ENCODE measurements around the gene RUNX1. TPM values are rescaled to one million over a fixed set of nuclear protein-coding genes. Genes with fewer than 3 reads are reported as not detected.
A peak's percentile ranks its signal among the peaks of the same experiment; 100 is the strongest.

RUNX1 gene
- total RNA-seq, 1 donor from 2014 or later: 121 TPM

GRCh38 chr21:34936371-34936789 lies 112.7 kb downstream of the RUNX1 start:
- DNase-seq (ENCODE audit: low spot score): no peak
- intact Hi-C loops (cut with micrococcal nuclease): loop anchor here (2.0 to 5.0 kb wide), 2 partner anchors 86 to 112 kb away; partner anchors contain the start of gene RUNX1
- no peaks in the 10 kb centered on the region for H3K9me3 Mint-ChIP-seq
- H3K27me3 Mint-ChIP-seq (ENCODE audit: low read depth): no peaks in the 10 kb centered on the region
- peaks cover 92% of the 10 kb centered on the region for H3K4me1 Mint-ChIP-seq (ENCODE audit: low read depth)
- peak overlapping the region; percentile 51 for H3K4me3 Mint-ChIP-seq (ENCODE audit: low read depth)
- H3K27ac Mint-ChIP-seq: peak overlapping the region; percentile 91
- peaks cover 19% of the 10 kb centered on the region for H3K36me3 Mint-ChIP-seq (ENCODE audit: low read depth)

- H3K36me3 Mint-ChIP-seq (ENCODE audit: low read depth): peaks cover 16% of the 10 kb centered on the region
- H3K4me3 Mint-ChIP-seq (ENCODE audit: low read depth): peak overlapping the region; percentile 51
- no peaks in the 10 kb centered on the region for H3K27me3 Mint-ChIP-seq (ENCODE audit: low read depth)
- H3K9me3 Mint-ChIP-seq: no peaks in the 10 kb centered on the region
- no peak for DNase-seq (ENCODE audit: low spot score)
- H3K27ac Mint-ChIP-seq: peak overlapping the region; percentile 91
- peaks cover 88% of the 10 kb centered on the region for H3K4me1 Mint-ChIP-seq (ENCODE audit: low read depth)
- intact Hi-C loops (cut with micrococcal nuclease): loop anchor here (1.0 to 5.0 kb wide), 5 partner anchors 9 to 113 kb away; partner anchors contain the start of gene RUNX1
Measured at GRCh38 chr21:34935898-34936297, 113.2 kb downstream of the RUNX1 start.

DNA sequence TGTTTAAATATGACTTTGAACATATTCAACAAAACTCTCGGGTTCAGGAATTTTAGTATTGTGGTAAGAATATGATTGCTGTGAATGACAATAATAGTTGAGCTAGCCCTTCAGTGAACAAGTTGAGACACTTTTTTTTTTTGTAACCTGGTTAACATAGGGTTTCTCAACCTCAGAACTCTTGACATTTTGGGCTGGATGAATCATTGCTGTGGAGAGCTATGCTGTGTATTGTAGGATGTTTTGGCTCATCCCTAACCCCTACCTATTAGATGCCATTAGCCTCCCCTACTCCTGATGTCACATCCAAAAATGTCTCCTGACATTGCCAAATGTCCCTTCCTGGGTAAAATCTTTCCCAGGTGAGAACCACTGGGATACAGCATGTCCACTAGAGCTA lies 113.7 kb downstream of the RUNX1 start:
- no peak for DNase-seq (ENCODE audit: low spot score)
- H3K36me3 Mint-ChIP-seq (ENCODE audit: low read depth): peaks cover 19% of the 10 kb centered on the region

GRCh38 chr21:34934350-34934749 lies 114.8 kb downstream of the RUNX1 start:
- intact Hi-C loops (cut with micrococcal nuclease): loop anchor here (2.0 to 5.0 kb wide), 3 partner anchors 33 to 48 kb away; no protein-coding TSS in a partner anchor
- Mint-ChIP-seq H3K4me1 (ENCODE audit: low read depth) (peaks cover 82% of the 10 kb centered on the region), H3K27ac (peak overlapping the region; percentile 91), H3K36me3 (ENCODE audit: low read depth) (peaks cover 19% of the 10 kb centered on the region), H3K9me3 (no peaks in the 10 kb centered on the region), H3K27me3 (ENCODE audit: low read depth) (no peaks in the 10 kb centered on the region), H3K4me3 (ENCODE audit: low read depth) (peak overlapping the region; percentile 72)
- no peak for DNase-seq (ENCODE audit: low spot score)

More for the DNA sequence above, 113.7 kb downstream of the RUNX1 start:
- H3K4me1 Mint-ChIP-seq (ENCODE audit: low read depth): peaks cover 88% of the 10 kb centered on the region
- no peaks in the 10 kb centered on the region for H3K27me3 Mint-ChIP-seq (ENCODE audit: low read depth)
- H3K27ac Mint-ChIP-seq: peak overlapping the region; percentile 91
- peak overlapping the region; percentile 51 for H3K4me3 Mint-ChIP-seq (ENCODE audit: low read depth)
- intact Hi-C loops (cut with micrococcal nuclease): loop anchor here (1.0 to 5.0 kb wide), 4 partner anchors 10 to 87 kb away; no protein-coding TSS in a partner anchor
- H3K9me3 Mint-ChIP-seq: no peaks in the 10 kb centered on the region

DNA sequence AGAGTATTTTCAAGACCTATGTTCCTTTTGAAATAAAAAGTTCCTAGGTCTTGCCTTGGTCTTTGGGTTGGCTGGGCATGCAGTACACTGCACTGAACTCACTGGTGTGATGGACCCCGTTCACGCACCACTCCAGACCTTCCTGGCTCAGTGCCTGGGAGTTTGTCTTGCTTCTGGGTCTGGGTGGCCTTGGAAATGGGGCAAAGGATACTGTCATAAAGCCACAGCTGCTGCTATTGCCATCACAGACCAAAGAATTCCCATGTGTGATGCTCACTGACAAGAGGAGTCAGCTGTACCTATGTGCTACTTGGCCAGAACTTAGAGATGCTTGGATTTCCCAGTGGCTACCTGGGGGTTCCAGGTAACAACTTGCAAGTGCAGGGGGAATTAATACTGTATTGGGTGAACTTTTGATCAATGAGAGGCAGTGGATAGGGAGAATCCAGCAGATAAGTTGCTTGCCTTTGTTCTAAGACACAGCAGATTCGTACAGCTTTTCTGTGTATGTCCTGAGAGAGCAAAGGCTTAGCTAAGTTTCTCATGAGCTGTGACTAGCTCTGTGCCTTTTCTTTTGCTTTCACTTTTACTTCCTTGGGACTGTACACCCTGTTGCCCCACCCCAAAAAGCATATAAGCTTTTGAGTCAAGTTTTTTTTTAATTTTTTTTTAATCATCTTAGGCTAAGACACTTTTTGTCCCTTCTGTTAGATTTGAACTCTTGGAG lies 115.3 kb downstream of the RUNX1 start:
- Mint-ChIP-seq H3K4me3 (ENCODE audit: low read depth) (peak overlapping the region; percentile 72), H3K27me3 (ENCODE audit: low read depth) (no peaks in the 10 kb centered on the region), H3K4me1 (ENCODE audit: low read depth) (peaks cover 83% of the 10 kb centered on the region), H3K36me3 (ENCODE audit: low read depth) (peaks cover 25% of the 10 kb centered on the region), H3K27ac (peak overlapping the region; percentile 91), H3K9me3 (no peaks in the 10 kb centered on the region)
- intact Hi-C loops (cut with micrococcal nuclease): loop anchor here (2.0 to 5.0 kb wide), 3 partner anchors 34 to 49 kb away; no protein-coding TSS in a partner anchor
- peak; percentile 37 for DNase-seq (ENCODE audit: low spot score)

- no peaks in the 10 kb centered on the region for H3K9me3 Mint-ChIP-seq
- no peak for DNase-seq (ENCODE audit: low spot score)
- intact Hi-C loops (cut with micrococcal nuclease): loop anchor here (5.0 kb wide), 1 partner anchor 35 kb away; no protein-coding TSS in a partner anchor
- H3K27me3 Mint-ChIP-seq (ENCODE audit: low read depth): no peaks in the 10 kb centered on the region
- peak overlapping the region; percentile 91 for H3K27ac Mint-ChIP-seq
- no peak overlapping the region for H3K4me3 Mint-ChIP-seq (ENCODE audit: low read depth)
- H3K4me1 Mint-ChIP-seq (ENCODE audit: low read depth): peaks cover 77% of the 10 kb centered on the region
- peaks cover 33% of the 10 kb centered on the region for H3K36me3 Mint-ChIP-seq (ENCODE audit: low read depth)
Measured at GRCh38 chr21:34932233-34932632, 116.9 kb downstream of the RUNX1 start.

GRCh38 chr21:34930971-34931370 lies 118.1 kb downstream of the RUNX1 start:
- no peak overlapping the region for H3K27ac Mint-ChIP-seq
- H3K4me3 Mint-ChIP-seq (ENCODE audit: low read depth): no peak overlapping the region
- H3K36me3 Mint-ChIP-seq (ENCODE audit: low read depth): peaks cover 42% of the 10 kb centered on the region
- H3K9me3 Mint-ChIP-seq: no peaks in the 10 kb centered on the region
- peaks cover 74% of the 10 kb centered on the region for H3K4me1 Mint-ChIP-seq (ENCODE audit: low read depth)
- no peaks in the 10 kb centered on the region for H3K27me3 Mint-ChIP-seq (ENCODE audit: low read depth)
- DNase-seq (ENCODE audit: low spot score): no peak
- intact Hi-C loops (cut with micrococcal nuclease): loop anchor here (5.0 kb wide), 1 partner anchor 36 kb away; no protein-coding TSS in a partner anchor

DNA sequence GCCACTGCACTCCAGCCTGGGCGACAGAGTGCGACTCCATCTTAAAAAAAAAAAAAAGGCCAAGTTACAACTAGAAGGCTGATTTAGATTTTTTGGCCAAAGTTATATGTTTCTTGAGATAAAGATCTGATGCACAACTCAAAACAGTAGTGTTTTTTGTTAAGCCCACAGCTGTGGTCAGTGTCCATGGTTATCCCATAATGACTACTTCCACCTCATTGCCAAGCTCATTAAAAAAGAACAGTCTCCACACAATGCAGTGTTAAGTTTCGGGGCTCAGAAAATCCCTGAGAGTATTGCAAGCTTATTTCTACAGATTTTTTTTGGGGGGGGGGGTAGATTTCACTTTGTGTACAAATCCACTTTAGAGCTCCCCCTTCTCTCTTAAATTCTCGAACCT lies 120.5 kb downstream of the RUNX1 start:
- intact Hi-C loops (cut with micrococcal nuclease): loop anchor here (2.0 kb wide), 2 partner anchors 16 to 32 kb away; no protein-coding TSS in a partner anchor
- no peaks in the 10 kb centered on the region for H3K9me3 Mint-ChIP-seq
- H3K27me3 Mint-ChIP-seq (ENCODE audit: low read depth): no peaks in the 10 kb centered on the region
- no peak overlapping the region for H3K4me3 Mint-ChIP-seq (ENCODE audit: low read depth)
- peaks cover 61% of the 10 kb centered on the region for H3K36me3 Mint-ChIP-seq (ENCODE audit: low read depth)
- peak overlapping the region; percentile 6 for H3K27ac Mint-ChIP-seq
- DNase-seq (ENCODE audit: low spot score): no peak
- H3K4me1 Mint-ChIP-seq (ENCODE audit: low read depth): peaks cover 70% of the 10 kb centered on the region

DNA sequence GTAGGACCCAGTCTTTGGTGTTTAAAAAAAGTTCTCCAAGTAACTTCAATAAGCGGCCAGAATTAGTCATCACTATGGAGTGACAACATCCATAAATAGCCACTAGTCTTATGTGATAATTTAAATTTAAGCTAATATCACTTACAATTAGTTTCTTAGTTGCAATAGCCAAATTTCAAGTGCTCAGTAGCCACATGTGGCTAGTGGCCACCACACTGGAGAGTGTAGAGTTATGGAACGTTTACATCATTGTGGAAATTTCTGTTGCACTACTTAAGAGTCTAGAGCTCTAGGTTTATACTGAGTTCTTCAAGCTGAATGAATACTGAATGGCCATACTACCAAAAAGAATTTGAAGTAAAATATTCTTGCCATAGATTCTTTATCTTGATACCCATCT lies 121.1 kb downstream of the RUNX1 start:
- intact Hi-C loops (cut with micrococcal nuclease): loop anchor here (2.0 kb wide), 2 partner anchors 17 to 31 kb away; no protein-coding TSS in a partner anchor
- DNase-seq (ENCODE audit: low spot score): no peak
- Mint-ChIP-seq H3K36me3 (ENCODE audit: low read depth) (peaks cover 63% of the 10 kb centered on the region), H3K27me3 (ENCODE audit: low read depth) (no peaks in the 10 kb centered on the region), H3K27ac (no peak overlapping the region), H3K4me3 (ENCODE audit: low read depth) (no peak overlapping the region), H3K9me3 (no peaks in the 10 kb centered on the region), H3K4me1 (ENCODE audit: low read depth) (peaks cover 66% of the 10 kb centered on the region)

DNA sequence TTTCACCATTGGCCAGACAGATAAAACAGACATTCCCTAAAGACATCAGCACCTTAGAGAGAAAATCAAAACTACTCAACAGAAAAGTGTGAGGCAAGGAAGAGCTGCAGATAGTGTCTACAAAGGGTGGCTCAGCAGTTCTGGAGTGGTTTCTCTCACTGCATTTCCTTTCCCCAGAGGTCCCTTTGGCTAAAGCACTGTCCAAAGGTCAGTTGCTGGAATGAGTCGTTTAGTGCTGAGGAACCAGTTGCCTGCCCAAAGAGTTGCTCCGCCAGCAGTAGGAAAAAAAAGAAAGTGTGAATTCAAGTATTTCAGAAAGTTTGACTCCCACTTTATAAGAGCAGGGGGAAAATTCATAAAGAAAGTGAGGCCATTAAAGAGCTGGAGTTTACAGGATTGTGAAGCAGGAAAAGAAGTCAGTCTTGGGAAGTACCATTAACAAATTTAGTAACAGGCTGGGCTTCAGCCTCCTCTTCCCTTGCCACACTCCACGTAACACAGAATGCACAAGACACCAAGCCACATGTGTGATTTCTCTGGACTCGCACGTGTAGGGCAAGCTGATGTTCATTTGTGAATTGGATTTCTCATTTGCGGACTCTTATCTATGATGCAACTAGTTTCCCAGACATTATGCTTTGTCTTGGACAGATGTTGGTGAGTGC lies 122.2 kb downstream of the RUNX1 start:
- H3K27ac Mint-ChIP-seq: peak overlapping the region; percentile 53

DNA sequence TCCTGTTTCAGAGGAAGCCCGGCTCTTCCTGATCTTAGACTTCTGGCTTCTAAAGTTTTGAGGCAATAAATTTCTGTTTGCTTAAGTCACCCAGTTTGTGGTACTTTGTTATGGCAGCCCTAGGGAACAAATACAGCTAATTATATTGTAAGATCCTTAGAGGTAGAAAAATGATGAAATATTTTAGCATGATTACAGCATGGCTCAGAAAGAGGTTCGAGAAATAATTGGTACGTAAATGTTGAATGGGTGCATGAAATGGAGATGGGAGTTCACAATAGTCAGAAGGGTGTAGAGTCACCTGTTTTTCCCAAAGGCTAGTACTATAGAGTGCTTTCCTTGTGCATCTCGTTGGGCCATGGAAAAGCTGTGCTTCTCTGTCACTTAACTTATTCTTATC lies 123.5 kb downstream of the RUNX1 start:
- Mint-ChIP-seq H3K27ac (no peak overlapping the region), H3K9me3 (no peaks in the 10 kb centered on the region), H3K27me3 (ENCODE audit: low read depth) (no peaks in the 10 kb centered on the region), H3K4me1 (ENCODE audit: low read depth) (peaks cover 59% of the 10 kb centered on the region), H3K36me3 (ENCODE audit: low read depth) (peaks cover 67% of the 10 kb centered on the region), H3K4me3 (ENCODE audit: low read depth) (no peak overlapping the region)
- DNase-seq (ENCODE audit: low spot score): no peak
- intact Hi-C loops (cut with micrococcal nuclease): no loop called here

More for the DNA sequence above, 122.2 kb downstream of the RUNX1 start:
- Mint-ChIP-seq H3K27me3 (ENCODE audit: low read depth) (no peaks in the 10 kb centered on the region), H3K4me1 (ENCODE audit: low read depth) (peaks cover 63% of the 10 kb centered on the region), H3K9me3 (no peaks in the 10 kb centered on the region), H3K36me3 (ENCODE audit: low read depth) (peaks cover 68% of the 10 kb centered on the region), H3K4me3 (ENCODE audit: low read depth) (no peak overlapping the region)
- no peak for DNase-seq (ENCODE audit: low spot score)
- intact Hi-C loops (cut with micrococcal nuclease): no loop called here

DNA sequence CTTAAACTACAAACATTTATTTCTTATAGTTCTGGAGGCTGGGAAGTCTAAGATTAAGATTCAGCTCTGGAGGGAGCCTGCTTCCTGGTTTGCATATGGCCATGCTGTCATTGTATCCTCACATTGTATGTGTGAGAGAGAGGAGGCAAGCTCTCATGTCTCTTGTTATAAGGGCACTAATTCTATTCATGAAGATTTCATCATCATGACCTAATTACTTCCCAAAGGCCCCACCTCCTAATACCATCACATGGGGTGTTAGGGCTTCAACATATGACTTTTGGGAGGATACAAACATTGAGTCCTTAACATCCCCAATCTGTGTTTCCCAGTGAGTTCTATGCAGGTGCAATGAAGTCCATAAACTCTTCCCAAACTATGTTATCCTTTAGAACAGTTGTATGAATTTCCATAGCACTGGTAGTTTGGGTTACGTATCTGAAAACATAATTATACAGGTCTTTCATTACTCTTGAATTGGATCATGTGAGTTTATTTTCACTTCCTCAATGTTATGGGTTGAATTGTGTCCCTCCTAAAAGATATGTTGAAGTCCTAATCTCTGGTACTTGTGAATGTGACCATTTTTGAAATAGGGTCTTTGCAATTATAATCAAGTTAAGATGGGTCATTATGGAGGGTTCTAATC lies 124.2 kb downstream of the RUNX1 start:
- Mint-ChIP-seq H3K36me3 (ENCODE audit: low read depth) (peaks cover 69% of the 10 kb centered on the region), H3K27ac (no peak overlapping the region), H3K9me3 (no peaks in the 10 kb centered on the region), H3K4me1 (ENCODE audit: low read depth) (peaks cover 59% of the 10 kb centered on the region), H3K27me3 (ENCODE audit: low read depth) (no peaks in the 10 kb centered on the region), H3K4me3 (ENCODE audit: low read depth) (no peak overlapping the region)
- no peak for DNase-seq (ENCODE audit: low spot score)
- intact Hi-C loops (cut with micrococcal nuclease): no loop called here
